NCI-H2029 (cell line): Measurements from ENCODE around the gene OLFM1.

Source experiments
- DNase-seq: peaks from one replicate; lab custom pipeline; 2025; lab: John Stamatoyannopoulos, UW

The OLFM1 gene

DNA sequence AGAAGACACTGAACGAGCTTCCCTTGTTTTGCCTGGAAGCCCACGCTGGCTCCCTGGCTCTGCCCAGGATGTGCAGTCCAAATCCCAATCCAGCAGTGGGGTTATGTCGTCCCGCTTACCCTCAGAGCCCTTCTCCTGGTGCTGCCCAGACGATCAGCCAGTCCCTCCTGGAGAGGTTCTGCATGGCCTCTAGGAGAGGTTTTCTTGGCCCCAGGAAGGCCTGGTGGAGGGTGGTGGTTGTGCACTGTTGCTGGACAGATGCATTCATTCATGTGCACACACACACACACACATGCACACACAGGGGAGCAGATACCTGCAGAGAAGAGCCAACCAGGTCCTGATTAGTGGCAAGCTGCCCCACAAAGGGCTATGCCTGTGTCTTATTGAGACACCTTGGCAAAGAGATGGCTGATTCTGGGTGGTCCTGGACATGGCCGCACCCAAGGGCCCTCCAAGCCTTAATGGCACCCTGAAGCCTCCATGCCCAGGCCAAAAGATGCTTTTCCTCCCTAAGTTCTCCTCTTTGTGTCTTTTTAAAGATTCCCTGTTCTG is 10.5 kb upstream of the OLFM1 start:
- DNase-seq, result no peak

DNA sequence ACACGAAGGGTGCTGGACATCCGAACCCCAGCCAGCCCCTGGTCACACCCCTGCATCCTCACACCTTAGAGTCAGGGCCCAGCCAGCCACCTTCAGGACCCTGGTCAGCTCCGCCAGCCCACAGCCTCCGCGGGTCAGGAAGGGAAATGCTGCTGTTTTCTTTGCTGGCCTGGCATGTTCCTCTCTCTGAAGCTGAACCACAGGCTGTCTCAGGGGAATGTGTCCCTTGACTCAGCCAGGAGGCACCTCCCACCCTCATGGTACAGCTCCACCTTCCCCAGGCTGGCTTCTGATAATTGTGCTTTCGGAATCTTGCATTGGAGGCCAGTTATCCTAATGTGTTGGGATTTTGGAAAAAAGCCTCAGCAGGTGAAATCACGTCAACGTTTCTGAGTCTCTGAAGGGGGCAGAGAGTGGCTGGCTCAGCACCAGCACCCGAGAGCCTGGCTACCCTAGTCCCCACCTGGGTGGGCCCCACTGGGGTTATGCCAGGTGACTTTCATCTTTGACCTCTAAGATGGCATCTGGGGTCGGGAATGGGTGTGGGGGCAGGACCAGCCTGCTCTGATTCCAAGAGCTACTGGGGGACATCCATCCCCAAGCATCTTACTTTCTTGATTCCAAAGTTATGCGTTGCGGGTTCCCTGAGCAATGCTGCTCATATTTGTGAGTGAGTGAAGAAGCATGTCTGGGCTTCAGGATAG is 9.8 kb upstream of the OLFM1 start:
- no peak for DNase-seq

DNA sequence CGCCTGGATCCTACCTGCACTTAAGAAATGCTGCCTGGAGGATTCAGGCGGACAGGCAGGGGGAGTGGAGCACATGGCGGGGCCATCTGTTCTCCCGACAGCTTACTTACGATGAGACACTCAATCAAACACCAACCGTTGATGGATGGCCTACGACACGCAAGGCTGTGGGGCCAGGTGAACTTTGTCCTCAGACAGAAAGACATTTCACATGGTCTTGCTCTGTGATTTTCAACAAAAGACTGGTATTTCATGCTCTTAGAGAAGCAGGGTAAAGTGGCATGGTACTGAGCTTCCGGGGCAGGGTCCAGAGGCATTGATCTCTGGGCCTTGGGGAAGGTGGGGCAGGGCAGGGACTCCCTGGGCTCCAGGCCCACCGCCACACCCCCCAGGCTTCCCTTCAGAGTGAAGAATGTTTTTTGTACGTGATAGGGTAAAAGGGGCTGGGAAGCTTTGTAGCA is 9.1 kb upstream of the OLFM1 start:
- DNase-seq, result no peak

DNA sequence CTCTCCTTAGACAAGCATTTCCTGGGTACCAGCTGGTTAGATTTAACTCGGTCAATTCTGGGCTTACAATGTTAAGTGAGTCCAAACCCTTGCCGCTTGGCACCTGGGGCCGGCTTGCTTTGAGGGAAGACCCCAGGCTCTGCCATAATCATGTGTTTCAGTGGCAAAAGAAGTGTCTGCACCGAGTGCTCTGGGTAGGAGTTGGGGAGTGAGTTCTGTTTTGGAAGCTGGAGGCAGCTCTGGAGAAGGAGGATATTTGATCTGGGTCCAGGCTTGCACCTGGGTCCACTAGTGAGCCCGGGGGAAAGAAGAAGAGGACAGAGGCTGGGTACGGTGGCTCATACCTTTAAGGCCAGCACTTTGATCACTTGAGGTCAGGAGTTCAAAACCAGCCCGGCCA is 8.4 kb upstream of the OLFM1 start:
- DNase-seq, result no peak

DNA sequence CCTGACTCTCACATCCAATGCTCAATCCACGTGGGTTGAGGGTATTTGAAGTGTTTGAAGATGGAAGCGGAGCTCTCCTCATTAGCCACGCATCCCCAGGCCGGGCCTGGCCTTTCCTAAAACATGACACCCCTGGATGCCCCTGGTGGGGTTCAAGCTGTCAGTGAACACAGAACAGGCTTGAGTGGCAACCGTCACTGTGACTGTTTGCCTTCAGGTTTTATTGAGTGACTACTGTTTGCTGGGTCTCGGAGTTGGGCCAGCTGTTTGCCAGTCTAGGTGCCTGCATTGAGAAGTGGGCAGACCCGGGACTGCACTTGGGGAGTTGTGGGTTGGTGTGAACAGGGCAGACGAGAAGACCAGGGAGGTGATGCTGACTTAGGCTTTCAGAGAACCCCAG is 7.8 kb upstream of the OLFM1 start:
- DNase-seq, result no peak

DNA sequence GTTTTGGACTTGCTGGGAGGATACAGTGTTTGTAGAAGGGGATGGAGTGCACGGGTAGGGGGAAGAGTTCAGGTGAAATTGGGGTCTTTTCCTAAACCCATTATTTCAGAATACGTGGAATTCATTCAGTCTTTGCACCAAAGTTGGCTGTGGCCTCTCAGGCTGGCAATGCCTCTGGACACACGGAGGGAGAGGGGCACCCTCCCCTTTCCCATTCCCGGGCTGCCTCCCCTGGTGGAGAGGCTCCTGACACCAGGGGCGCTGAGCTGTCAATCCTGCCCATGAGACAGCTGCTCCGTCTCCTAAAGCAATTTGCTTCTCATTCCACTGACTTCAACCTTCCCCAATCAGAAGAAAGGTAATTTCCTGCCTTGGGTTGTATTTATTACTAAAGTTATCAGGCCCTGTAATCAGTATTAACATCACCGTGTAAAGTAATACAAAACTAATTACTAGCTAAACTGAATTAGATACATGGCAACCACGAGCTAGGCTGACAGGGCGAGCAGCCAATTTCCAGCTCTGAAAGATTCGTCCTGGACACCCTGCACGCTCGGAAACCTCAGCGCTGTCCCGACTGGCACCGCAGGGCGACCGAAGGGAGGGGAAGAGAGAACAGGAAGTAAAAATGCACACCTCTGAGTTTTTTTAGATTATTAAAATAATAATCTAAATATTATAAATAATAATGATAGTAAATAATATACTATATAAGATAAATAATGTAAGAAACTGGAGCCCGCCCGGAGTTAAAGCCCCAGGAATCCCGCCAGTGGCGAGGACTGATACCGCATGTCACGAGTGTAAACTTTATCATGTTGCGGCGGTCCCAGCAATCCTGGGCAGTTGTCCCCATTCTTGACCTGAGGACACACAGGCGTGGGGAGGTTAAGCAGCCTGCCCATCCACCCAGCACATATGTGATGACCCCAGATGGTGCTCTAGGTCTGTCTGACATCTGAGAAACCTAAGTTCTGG is 6.9 kb upstream of the OLFM1 start:
- DNase-seq, result no peak

DNA sequence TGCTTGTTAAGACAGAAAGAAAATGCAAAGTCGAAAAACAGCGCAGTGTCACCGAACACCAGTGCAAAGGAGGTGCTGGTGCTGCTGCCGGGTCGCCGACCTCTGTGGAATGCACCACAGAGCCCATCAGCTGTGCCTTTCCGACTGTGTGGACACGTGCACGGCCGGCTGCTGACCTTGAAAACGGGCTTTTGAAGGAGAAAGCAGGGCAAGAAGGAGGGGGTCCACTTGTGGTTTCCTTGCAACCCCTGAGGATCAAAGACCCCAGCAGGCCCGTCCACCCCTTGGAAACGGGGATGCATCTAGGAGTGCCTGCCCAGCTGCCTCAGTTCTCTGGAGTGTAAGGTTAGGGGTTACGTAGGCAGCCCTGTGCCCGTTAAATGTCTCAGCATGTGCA is 6.2 kb upstream of the OLFM1 start:
- DNase-seq, result no peak

DNA sequence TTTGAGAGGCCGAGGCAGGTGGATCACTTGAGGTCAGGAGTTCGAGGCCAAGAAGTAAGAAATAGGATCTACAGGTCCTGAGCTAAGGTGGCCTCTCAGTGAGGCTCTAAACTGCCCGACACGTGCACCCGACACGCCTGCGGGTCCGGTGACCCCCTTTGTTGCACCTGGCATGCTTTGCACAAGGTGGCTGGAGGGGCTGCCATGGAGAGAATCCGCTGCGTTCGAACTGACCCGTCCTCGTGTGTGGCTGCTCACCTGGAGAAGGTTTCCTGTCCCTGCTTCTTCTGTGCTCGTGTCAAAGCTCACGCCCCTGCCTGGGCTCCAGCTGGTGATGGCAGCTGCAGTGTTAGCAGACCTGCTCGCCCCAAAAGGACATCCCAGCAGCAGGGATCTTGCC is 5.7 kb upstream of the OLFM1 start:
- DNase-seq, result no peak

DNA sequence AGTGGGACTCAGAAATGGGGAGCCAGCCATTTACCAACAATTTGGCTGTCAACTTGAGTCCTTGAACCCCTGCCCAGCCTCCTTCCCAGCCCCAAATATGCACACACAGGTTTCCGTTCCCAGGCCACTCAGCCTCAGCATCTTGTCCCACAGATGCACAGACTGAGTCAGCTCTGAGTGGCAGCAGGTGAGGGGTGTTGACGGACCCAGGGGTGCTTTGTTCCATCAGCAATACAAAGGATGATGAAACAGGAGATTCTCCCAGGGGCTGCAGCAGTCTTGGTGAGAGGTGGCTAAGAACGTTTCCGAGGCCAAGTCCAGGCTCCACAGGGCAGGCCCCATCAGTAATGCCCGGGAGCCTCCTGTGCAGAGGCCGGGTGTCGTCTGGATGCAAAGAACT is 4.9 kb upstream of the OLFM1 start:
- DNase-seq, result no peak

DNA sequence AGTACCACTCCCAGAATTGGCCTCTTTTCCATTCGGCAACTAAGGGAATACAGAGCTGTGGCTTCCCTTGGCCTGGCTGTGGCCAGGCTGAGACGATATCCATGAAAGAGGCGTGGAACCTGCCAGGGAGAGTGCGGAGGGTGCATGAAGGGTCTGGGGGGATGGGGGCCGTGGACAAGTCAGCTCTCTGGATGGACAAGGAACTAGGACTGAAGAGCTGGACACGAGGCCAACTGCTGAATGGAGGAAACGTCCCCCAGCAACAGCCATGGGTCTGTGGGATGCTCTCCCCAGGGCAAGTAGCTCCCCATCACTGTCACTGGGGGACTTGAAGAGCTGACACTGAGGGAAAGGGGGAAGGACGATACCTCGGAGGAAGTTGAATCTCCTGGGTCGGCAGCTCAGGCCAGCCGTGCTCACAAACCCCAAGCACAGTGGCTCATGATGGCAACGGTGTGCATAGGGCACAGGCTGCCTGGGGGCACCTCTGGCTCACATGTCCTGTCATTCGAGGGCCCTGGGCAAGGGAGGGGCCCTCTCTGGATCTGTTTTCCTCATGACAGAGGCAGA is 4.1 kb upstream of the OLFM1 start:
- no peak for DNase-seq

DNA sequence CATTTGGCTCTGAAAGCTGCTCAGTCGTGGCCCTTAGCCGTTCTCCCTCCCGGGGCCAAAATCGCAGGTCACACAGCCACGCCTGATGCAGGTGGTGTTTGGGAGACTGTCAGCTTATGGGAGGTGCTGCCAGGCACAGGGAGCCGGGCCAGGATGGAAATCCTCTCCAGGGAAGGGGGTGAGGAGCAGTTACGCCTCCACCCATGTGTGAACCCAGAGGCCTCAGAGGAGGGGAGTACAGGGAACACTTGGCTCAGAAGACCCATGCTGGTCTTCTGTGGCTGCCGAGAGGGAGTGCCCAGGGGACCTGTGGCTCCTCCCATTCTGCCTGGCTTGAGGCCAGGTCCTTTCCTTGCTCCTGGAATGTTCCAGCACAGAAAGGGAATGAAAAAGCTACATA is 3.6 kb upstream of the OLFM1 start:
- DNase-seq, result no peak

DNA sequence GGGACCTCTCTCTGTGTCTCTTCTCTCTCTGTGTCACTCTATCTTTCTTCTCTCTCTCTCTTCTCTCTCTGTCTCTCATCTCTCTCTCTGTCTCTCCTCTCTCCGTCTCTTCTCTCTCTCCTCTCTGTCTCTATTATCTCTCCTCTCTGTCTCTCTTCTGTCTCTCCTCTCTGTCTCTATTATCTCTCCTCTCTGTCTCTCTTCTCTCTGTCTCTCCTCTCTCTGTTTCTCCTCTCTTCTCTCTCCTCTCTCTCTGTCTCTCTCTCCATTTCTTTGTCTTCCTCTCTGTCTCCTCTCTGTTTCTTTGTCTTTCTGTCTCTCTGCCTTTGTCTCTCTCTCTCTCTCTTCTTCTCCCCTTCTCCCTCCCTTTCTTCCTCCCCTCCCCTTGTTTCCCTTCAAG is 3.2 kb upstream of the OLFM1 start:
- DNase-seq, result no peak

DNA sequence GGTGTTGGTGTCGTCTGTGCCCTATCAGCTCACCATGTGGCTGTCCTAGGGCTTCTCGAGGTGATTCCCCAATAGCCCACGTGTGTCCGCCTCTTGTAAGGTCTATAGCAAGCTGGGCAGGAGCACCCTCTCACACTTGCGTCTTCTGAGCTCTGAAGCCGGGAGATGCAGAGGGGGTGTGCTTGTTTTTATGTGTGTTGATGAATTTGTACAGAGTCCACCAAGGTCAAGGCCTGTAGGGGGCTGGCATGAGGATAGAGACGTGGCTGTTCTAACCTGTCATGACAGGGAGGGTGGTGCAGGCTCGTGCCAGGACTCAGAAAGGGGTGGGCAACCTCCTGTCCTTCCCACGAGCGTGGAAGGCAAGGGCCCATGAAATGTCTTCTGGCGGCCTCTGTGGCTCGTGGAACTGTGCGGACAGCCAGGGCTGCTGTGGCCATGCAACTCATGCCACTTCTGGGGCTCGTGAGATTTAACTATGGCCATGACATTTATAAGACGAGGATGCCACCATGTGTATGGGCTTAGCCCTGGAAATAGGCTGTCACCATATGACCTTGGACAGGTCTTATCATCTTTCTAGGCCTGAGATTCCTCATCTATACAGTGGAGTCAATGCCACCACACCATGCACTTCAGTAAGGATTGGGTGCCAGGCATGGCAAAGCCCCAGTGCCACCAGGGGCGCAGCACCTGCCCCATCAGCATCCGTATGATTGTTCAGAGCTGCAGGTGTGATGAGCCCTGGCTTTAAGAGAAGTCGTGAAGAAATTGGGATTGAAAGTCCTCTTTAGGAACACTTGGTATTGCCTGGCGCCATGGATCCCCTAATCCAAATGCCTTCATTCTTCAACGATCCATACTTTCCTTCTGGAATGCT is 2.3 kb upstream of the OLFM1 start:
- no peak for DNase-seq

DNA sequence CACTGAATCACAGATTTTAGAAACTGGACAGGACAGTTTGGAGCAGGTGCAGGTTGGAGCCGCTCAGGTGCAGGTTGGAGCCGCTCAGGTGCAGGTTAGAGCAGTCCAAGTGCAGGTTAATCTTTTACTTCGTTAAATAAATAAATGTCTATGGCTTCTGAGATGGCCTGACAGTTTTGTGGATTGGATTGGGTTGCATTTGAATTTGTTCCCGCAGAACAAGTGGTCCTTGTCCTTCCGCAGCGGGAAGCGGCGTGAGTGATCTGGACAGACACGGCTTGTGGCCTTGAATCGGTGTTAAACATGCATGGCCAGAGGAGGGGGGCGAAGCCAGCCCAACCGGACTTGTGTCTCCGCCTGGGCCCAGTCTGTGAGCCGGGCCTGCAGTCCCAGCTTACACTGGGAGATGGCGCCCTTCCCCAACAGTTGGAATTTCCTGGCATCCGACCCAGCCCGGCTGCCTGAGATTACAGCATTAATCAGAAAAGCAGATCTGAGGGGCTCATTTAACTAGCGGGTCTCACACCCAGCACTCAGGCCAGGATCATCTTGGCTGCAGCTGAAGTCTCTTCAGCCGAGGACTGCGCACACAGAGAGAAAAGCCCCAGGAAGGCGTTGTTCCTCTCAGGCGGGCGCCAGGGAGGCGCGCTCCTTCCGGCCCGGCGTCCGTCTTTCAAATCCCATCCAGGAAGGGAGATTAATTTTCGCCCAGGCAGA is 1.5 kb upstream of the OLFM1 start:
- peak; percentile 62 for DNase-seq

DNA sequence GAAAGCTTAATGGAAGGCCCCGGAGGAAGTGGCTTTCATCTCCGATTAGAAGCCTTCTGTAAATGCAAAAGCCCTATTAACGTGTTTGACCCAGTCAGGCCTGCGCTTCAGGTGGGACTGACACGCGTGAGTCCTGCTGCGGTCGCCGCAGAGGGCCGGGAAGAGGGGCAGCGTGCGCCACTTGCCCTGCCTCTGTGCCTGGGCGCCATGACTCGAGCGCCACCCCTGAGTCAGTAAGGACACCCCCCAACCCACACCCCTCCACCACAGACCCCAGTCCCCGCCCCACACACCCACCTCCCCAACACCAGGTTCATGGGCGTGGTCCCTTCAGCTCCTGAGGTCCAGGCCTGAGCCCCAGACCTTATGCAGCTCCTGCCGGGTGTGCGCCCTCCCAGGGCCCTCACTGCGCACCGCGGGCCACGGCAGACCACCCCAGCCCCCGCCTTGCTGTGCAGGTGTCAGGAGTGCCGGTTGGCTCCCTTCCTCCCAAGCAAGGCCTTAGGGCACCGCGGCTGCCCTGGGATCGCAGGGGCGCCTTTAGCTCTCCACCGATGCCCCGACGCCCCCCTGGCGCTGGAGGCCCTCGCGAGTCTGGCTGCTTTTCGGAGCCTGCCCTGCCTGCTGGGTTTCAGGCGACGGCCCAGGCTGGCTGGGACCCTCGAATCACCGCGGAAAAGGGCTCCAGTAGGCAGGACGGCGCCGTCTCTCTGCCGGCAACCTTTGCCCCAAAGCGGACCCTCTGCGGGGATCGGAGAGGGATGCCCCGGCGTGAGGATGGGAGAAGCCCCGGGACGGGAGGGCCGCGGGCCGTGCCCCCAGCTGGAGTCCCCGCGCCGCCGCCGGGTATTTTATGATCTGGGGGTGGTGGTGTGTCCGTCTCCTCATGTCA is 625 bp upstream of the OLFM1 start:
- no peak for DNase-seq

DNA sequence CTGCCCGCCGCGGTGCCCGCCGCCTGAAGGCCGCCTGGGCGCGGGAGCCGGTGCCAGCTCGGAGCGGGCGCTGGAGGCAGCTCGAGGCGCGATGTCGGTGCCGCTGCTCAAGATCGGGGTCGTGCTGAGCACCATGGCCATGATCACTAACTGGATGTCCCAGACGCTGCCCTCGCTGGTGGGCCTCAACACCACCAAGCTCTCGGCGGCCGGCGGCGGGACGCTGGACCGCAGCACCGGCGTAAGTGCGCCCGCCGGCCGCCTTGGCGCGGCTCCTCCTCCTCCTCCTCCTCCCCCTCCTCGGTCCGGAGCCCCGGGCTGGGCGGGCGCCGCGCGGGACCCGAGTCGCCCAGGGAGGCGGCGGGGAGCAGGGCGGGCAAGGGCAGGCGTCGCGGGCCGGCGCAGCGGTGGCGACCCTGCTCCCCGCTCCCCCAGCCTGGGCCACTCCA is 455 bp downstream of the OLFM1 start:
- DNase-seq, result no peak

DNA sequence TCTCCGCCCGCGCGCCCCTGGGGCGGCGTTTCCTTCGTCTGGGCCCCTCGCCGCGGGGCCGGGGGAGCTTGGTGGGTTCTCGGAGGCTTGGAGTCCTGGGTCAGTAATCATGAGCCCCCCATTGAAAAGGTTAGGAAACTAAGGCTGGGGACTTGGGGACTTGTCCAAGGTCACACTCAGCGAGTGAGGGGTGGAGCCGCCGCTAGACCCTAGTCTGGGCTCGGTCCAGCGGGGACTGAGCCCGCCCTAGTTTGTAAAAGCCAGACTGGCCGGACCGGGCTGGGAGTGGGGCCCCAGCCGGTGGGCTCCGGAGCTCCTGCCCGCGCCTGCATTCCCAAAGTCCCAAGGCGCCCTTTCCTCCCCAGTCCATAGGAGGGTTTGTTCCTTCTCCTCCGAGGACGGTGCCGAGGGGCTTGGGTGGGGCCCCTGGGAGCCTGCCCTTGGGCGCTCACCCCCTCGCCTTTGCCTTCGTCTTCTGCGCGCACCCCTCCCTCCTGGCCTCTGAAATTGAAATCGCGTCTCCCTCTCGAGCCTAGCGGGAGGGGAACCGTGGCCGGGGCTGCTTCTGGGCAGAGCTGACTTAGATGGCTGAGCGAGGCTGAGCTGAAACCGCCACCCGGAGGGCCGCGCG is 995 bp downstream of the OLFM1 start:
- DNase-seq, result no peak

DNA sequence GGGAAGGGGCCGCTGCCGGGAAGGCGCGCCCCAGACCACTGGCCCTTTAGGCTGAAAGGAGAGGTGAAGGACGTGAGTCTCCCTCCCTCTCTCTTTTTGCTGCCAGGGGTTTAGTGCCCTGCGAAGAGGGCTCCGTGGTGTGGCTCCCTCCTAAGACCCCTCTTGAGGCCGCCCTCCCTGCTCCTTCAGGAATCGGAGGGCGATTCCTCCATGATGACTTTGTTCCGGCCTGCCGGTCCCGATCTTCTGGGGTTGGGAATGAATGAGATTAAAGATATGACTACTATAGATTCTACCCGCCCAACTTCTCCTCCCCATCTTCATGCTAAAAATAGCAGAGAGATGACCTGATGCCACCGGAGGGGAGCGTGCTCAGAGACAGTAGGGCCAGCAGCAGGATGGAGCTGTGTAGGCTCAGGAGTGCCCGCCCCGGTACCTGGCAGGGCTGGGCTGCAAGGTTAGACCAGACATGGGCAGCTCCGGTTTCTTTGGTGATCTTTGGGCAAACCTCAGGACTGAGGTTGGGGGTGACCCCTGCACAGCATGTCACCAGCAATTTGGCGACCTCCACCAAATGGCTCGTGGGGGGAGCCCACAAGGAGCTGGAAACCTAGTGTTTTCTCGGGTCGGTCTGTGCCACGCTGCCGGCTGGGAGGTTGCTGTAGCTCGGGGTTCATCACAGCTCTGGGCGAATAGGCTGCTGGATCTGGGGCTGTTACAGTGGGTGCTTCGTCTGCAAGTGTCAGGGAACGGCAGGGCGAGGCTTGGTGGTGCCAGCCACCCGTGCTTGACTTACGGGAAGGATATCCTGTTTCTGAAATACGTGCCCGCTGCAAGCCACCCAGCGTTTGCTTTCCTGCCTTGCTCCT is 1.7 kb downstream of the OLFM1 start:
- no peak for DNase-seq
